IMR-90 (cell line): ENCODE measurements around the gene SIM1. TPM values are rescaled to one million over a fixed set of nuclear protein-coding genes. Genes with fewer than 3 reads are reported as not detected.

Experiments used
- ATAC-seq: fragments of 200-7000 bp; cut with Tn5 transposase; 2 replicates; pipeline ENCODE4 v1.9.1; 2020; ENCODE audit warnings: low read depth, mild to moderate bottlenecking, moderate library complexity
- BruUV-seq: library from RNA; stranded (reverse); fragments of 400-500 nt; replicated peaks from 2 replicates; lab custom pipeline; 2021; lab: Mats Ljungman, UMichigan
- CTCF ChIA-PET: fragments of 300-600 bp; formaldehyde crosslinking; extraction: SDS; loops from one replicate; lab custom pipeline; 2021; ENCODE audit warnings: antibody characterized with exemption; lab: Yijun Ruan, JAX
- POLR2A ChIA-PET: fragments of 300-600 bp; sonication (Branson Sonifier 250); formaldehyde crosslinking; loops from one replicate; lab custom pipeline; 2022; ENCODE audit warnings: antibody characterized with exemption; ENCODE audit not compliant: unreplicated experiment; lab: Charles Lee
- DNase-seq: peaks from one replicate; pipeline ENCODE4 v3.0.0; 2013
- H2AFZ ChIP-seq: replicated peaks from 2 replicates; pipeline ENCODE3; 2013; ENCODE audit warnings: low read length, mild to moderate bottlenecking; ENCODE audit not compliant: poor library complexity
- H2AK5ac ChIP-seq: 2 replicates; pipeline ENCODE4 v1.6.1; 2013; ENCODE audit warnings: low read depth, low read length, inconsistent platforms
- H2AK9ac ChIP-seq: replicated peaks from 2 replicates; pipeline ENCODE3; 2013; ENCODE audit warnings: mild to moderate bottlenecking, low read depth, low read length, moderate library complexity; ENCODE audit not compliant: poor library complexity
- H2BK120ac ChIP-seq: 2 replicates; pipeline ENCODE4 v1.6.1; 2013; ENCODE audit warnings: low read depth, low read length, inconsistent platforms
- H2BK15ac ChIP-seq: 3 replicates; pipeline ENCODE4 v1.6.1; 2013; ENCODE audit warnings: low read depth, low read length, inconsistent platforms
- H2BK20ac ChIP-seq: 2 replicates; pipeline ENCODE4 v1.6.1; 2013; ENCODE audit warnings: low read depth, mild to moderate bottlenecking, inconsistent platforms, low read length, moderate library complexity
- H2BK5ac ChIP-seq: 2 replicates; pipeline ENCODE4 v1.6.1; 2013; ENCODE audit warnings: mild to moderate bottlenecking, low read depth, low read length, inconsistent platforms; ENCODE audit not compliant: poor library complexity, severe bottlenecking
- H3K14ac ChIP-seq: replicated peaks from 2 replicates; pipeline ENCODE4 v1.6.1; 2013; ENCODE audit warnings: low read depth, low read length, inconsistent platforms
- H3K18ac ChIP-seq: 2 replicates; pipeline ENCODE4 v1.6.1; 2013; ENCODE audit warnings: low read depth, low read length, control low read depth
- H3K23ac ChIP-seq: 2 replicates; pipeline ENCODE4 v1.6.1; 2013; ENCODE audit warnings: low read depth, low read length, inconsistent platforms
- H3K27ac ChIP-seq: 2 replicates; pipeline ENCODE4 v1.5.1; 2013; ENCODE audit warnings: mild to moderate bottlenecking, control low read depth, low read length; ENCODE audit not compliant: insufficient read depth
- H3K27me3 ChIP-seq: 2 replicates; pipeline ENCODE4 v1.6.1; 2013; ENCODE audit warnings: low read length; ENCODE audit not compliant: control insufficient read depth, insufficient read depth
- H3K36me3 ChIP-seq: 2 replicates; pipeline ENCODE4 v1.6.1; 2013; ENCODE audit warnings: low read length, mixed read lengths; ENCODE audit not compliant: control insufficient read depth, insufficient read depth
- H3K4ac ChIP-seq: 2 replicates; pipeline ENCODE4 v1.6.1; 2013; ENCODE audit warnings: low read depth, low read length, inconsistent platforms
- H3K4me1 ChIP-seq: 2 replicates; pipeline ENCODE4 v1.6.1; 2013; ENCODE audit warnings: low read length, mixed read lengths; ENCODE audit not compliant: control insufficient read depth, insufficient read depth
- H3K4me2 ChIP-seq: 2 replicates; pipeline ENCODE4 v1.6.1; 2013; ENCODE audit warnings: low read depth, mild to moderate bottlenecking, control low read depth, low read length, moderate library complexity
- H3K4me3 ChIP-seq: 2 replicates; pipeline ENCODE4 v1.5.1; 2013; ENCODE audit warnings: low read depth, mild to moderate bottlenecking, control low read depth, low read length, moderate library complexity; ENCODE audit not compliant: insufficient read depth
- H3K56ac ChIP-seq: 2 replicates; pipeline ENCODE4 v1.6.1; 2013; ENCODE audit warnings: low read length, inconsistent platforms; ENCODE audit not compliant: insufficient read depth; ENCODE audit errors: extremely low read depth
- H3K79me1 ChIP-seq, 2 experiments: 2 replicates each; pipeline ENCODE4 v1.6.1; 2013; ENCODE audit warnings: low read length in 2 of 2, inconsistent platforms in 1 of 2, low read depth in 1 of 2
- H3K9ac ChIP-seq: 2 replicates; pipeline ENCODE4 v1.6.1; 2013; ENCODE audit warnings: low read depth, low read length, control low read depth
- H3K9me1 ChIP-seq: 2 replicates; pipeline ENCODE4 v1.6.1; 2013; ENCODE audit warnings: low read length, inconsistent platforms; ENCODE audit not compliant: insufficient read depth
- H3K9me3 ChIP-seq: 2 replicates; pipeline ENCODE4 v1.6.1; 2013; ENCODE audit warnings: low read length; ENCODE audit not compliant: control insufficient read depth, insufficient read depth
- H4K20me1 ChIP-seq: 2 replicates; pipeline ENCODE4 v1.6.1; 2013; ENCODE audit warnings: low read length, inconsistent platforms; ENCODE audit not compliant: insufficient read depth
- H4K5ac ChIP-seq: 2 replicates; pipeline ENCODE4 v1.6.1; 2013; ENCODE audit warnings: mild to moderate bottlenecking, low read depth, low read length, control low read depth
- H4K8ac ChIP-seq, 2 experiments: 2 replicates each; pipeline ENCODE4 v1.6.1; 2013; ENCODE audit warnings: low read depth in 2 of 2, low read length in 2 of 2, control low read depth in 1 of 2, inconsistent platforms in 1 of 2
- H4K91ac ChIP-seq: 2 replicates; pipeline ENCODE4 v1.6.1; 2013; ENCODE audit warnings: low read depth, low read length, inconsistent platforms; ENCODE audit not compliant: insufficient read depth
- BHLHE40 ChIP-seq: fragments of 150-350 bp; IDR thresholded peaks from 2 replicates; pipeline ENCODE4 v1.6.1; 2016; ENCODE audit warnings: mild to moderate bottlenecking, low read depth, low read length
- WGBS, 2 experiments: methylation state at CpG; one replicate each; pipeline versions ENCODE4 v1.1.5 to v1.1.7; 2013; ENCODE audit warnings: missing lambda C conversion rate in 2 of 2; ENCODE audit not compliant: insufficient read length in 1 of 2; ENCODE audit errors: extremely low coverage in 2 of 2; 5-methylcytosine and 5-hydroxymethylcytosine counted together
- dilution Hi-C: fragments of 300-500 bp; cut with HindIII; formaldehyde crosslinking; loops from one replicate; pipeline ENCODE4 v1.14.3; 2018; ENCODE audit warnings: low sequenced_read_pairs; ENCODE audit not compliant: unreplicated experiment
- in situ Hi-C: fragments of 300-500 bp; cut with MboI; formaldehyde crosslinking; loops from 3 replicates; pipeline ENCODE4 v1.14.3; 2019; ENCODE audit warnings: low sequenced_read_pairs, inconsistent platforms, mixed read lengths
- intact Hi-C: fragments of 100-400 bp; cut with micrococcal nuclease; formaldehyde crosslinking; loops from 2 replicates; pipeline ENCODE4 v1.10.0; 2022
- polyA plus RNA-seq, 3 experiments: library from polyadenylated mRNA; depleted of rRNA; stranded (reverse); fragments of >200 nt; gene quantifications; 2 replicates each; pipeline ENCODE4 v1.2.3, GENCODE V29; 2012; ENCODE audit warnings: low replicate concordance in 1 of 3
- total RNA-seq: library from RNA; depleted of rRNA; stranded (reverse); fragments of >200 nt; gene quantifications from 2 replicates; pipeline ENCODE4 v1.2.3, GENCODE V29; 2012

Gene SIM1
- total and polyA plus RNA-seq, 2 of the 4 experiments (the other 2 are of a cell fraction), result not detected

DNA sequence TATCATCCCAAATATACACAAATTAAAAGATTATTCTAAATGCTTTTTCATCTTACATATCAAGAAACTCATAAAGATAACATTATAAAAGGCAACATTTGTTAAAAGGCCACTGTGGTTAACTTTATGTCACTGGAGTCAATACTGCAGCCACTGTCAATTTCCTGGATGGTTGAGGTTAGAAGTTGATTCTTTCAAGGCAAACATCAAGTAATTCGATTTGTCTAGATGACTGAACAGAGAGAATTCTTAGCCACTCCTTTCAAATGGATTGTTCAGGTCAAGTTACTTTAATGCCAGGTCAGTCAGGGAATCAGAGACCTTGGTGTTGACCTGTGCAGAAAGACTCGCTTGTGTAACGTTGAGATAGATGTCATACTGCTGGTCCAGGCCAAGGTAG lies 44.4 kb upstream of the SIM1 start:
- ChIA-PET POLR2A (no interaction called here), CTCF (no interaction called here)
- Histone ChIP-seq H3K27me3 (no peaks in the 10 kb centered on the region), H3K4me1 (peaks cover 4% of the 10 kb centered on the region; the same call in 1 of the 2 replicates), H4K5ac (no peak overlapping the region), H3K4ac (no peak overlapping the region), H2AK5ac (no peak overlapping the region), H3K14ac (no peak overlapping the region), H3K9ac (no peak overlapping the region), H3K27ac (no peak overlapping the region), H3K36me3 (peaks cover 7% of the 10 kb centered on the region), H3K9me3 (no peaks in the 10 kb centered on the region), H2BK15ac (no peak overlapping the region), H2AK9ac (no peak overlapping the region), H3K79me1 (peaks cover 0 to 3% of the 10 kb centered on the region in 2 experiments; a peak in 2 of 4 replicates), H3K4me3 (no peak overlapping the region), H2BK20ac (no peak overlapping the region), H3K56ac (no peak overlapping the region), H4K20me1 (no peaks in the 10 kb centered on the region), H2BK120ac (no peak overlapping the region), H2AFZ (no peak overlapping the region), H3K23ac (no peak overlapping the region), H3K4me2 (no peak overlapping the region), H2BK5ac (no peak overlapping the region), H3K18ac (no peak overlapping the region), H4K8ac (no peak overlapping the region), H4K91ac (no peak overlapping the region), H3K9me1 (peaks cover 5% of the 10 kb centered on the region; the same call in 1 of the 2 replicates)
- ATAC-seq (no peak), DNase-seq (no peak)
- no CpG with 5 or more reads among the region's 3 CpGs for whole genome bisulfite sequencing, 2 experiments
- dilution Hi-C loops, result no loop called here
- intact Hi-C loops, result no loop called here
- TSS peak; percentile 94 for BruUV-seq
- in situ Hi-C loops, result no loop called here
- TF ChIP-seq BHLHE40, result no peak
